Kidney glomerular epithelial cell (primary cell): Measurements from ENCODE around the gene SMG9.

Source experiments
- DNase-seq: peaks from one replicate; lab custom pipeline; 2025; lab: John Stamatoyannopoulos, UW

SMG9 gene, protein sequence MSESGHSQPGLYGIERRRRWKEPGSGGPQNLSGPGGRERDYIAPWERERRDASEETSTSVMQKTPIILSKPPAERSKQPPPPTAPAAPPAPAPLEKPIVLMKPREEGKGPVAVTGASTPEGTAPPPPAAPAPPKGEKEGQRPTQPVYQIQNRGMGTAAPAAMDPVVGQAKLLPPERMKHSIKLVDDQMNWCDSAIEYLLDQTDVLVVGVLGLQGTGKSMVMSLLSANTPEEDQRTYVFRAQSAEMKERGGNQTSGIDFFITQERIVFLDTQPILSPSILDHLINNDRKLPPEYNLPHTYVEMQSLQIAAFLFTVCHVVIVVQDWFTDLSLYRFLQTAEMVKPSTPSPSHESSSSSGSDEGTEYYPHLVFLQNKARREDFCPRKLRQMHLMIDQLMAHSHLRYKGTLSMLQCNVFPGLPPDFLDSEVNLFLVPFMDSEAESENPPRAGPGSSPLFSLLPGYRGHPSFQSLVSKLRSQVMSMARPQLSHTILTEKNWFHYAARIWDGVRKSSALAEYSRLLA

DNA sequence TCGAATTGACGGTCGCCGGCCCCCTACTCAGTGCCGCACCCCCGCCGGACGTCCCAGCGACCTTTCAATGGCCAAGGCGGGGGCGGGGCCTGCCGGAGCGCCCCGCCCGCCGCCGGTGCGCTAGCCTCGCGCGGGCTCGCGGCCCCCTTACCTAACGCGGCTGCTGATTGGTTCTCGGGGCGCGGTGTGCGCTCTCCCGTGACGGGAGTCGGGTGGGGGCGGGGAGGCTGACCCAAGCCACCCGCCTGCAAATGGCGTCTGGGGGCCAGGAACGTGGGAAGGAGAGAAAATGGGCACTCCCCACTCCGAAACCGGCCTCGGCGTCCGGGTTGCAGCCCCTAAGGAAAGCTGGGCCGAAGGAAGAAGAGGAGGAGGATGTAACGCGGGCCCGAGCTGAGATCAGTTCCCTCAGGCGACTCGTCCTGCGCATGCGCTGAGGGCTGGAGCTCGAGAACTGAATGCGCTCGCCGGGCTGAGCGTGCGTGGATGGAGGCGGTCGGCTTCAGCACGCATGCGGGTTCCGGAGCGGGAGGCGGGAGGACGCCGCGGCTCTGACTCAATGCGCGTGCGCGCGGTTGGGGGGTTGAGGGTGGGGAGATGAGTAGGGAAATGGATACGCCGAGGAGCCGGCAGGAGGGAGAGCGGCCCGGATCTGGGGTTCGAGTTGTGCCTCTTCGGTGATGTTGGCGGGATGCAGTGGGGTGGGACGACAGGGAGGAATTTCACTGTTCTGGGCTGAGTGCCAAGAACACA, at the start of gene SMG9:
TSS of gene SMG9 (minus strand) at position 460 of the 753 bp plus-strand sequence. CDS start 4,221 bp downstream, outside the sequence.
- peak; percentile 87 for DNase-seq

DNA sequence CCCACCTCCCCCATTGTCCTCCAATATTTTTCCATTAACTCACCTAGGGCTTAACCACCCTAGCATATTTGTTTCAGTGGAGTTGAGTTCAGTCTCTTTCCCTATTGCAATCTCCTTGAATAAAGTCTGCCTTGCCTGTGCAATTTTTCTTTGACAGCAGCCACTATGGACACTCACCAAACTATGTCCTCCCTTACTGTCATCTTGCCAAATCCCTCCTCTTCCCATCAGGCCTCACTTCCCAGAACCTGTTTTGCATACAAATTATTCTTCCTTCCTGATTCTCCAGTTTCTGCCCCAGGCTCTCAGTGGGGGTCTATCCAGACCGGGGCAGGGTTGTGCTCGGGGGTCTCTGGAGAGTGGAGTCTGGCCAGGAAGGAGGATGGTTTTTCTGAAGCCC, 49.7 kb upstream of the SMG9 start:
- DNase-seq = no peak

DNA sequence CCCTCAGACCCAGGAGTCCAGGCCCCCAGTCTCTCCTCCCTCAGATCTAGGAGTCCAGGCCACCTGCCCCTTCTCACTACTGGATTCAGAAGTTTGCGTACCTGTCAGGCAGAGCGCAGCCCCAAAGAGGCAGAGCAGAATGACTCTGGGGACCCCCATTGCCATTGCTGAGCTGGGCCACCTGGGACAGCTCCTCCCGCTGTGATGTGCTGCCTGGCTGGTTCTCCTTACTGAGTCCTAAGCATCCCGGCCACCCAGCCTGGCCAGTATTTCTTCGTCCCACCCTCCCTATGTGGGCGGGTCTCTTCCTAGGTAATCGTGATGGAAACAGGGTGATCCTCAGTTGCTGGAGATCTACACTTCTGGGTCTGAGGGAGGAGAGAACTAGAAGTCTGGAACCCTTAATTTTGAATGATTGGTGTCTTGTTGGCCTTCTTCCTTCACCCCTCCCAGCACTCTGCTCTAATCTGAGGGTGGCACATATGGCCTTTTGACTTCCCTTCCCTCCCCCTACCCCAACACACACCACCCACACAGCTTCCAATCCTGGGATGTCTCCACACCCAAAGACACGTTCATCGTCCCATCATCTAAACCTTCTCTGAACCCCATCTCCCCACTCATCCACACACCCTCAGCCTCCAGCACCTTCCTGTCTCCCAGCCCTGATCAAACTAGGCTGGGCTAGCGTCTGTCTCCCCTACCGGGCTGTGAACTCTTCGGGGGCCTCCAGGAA, 47.6 kb upstream of the SMG9 start, which contains the start of gene LYPD5:
TSS of gene LYPD5 (minus strand) at position 232 of the 736 bp plus-strand sequence. CDS start at position 165, 67 bp downstream.
- no peak for DNase-seq

- no peak for DNase-seq
Measured at GRCh38 chr19:43799502-43800142, 44.9 kb upstream of the SMG9 start.

GRCh38 chr19:43798546-43799409, 44.0 kb upstream of the SMG9 start:
- DNase-seq = no peak

GRCh38 chr19:43798026-43798545, 43.3 kb upstream of the SMG9 start:
- DNase-seq = no peak

DNA sequence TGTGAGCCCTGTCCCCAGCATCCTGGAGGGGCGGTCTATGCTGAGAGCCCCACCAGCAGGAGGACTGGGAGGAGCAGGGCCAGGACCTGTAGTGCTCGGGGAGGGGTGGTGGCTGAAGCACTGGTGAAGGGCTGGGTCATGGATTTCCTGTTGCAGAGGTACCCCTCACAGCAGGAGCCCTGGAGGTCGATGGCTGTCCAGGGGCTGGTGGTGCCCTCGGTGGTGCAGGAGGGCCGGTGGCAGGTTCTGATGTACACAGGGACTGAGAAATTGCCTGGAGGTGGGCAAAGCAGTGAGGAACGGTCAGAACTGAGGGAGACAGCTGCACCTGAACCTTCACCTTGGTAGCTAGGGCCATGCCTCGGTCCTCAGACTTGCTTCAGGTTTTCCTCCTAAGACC, 42.8 kb upstream of the SMG9 start:
- no peak for DNase-seq

DNA sequence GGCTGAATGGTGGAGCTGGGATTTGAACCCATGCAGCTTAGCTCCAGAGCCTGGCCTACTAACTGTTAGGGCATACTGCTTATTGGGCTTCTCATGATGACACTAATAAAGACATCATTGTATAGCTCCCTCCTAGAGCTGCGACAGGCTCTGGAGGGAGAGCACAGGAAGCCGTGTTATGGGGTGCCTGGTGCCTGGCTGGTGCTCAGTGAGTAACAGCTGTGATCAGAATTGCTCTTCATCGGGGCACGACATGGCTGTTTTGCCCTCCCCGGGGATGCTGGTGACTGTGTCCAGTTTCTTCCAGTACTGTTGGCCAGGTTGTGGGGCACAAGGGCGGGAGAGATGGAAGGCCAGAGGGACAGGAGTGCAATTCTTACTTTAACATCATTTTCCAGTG, 42.4 kb upstream of the SMG9 start:
- DNase-seq = no peak

- no peak for DNase-seq
Measured at GRCh38 chr19:43790587-43790986, 35.8 kb upstream of the SMG9 start.

- DNase-seq = peak; percentile 19
Measured at GRCh38 chr19:43789029-43789428, 34.3 kb upstream of the SMG9 start.

DNA sequence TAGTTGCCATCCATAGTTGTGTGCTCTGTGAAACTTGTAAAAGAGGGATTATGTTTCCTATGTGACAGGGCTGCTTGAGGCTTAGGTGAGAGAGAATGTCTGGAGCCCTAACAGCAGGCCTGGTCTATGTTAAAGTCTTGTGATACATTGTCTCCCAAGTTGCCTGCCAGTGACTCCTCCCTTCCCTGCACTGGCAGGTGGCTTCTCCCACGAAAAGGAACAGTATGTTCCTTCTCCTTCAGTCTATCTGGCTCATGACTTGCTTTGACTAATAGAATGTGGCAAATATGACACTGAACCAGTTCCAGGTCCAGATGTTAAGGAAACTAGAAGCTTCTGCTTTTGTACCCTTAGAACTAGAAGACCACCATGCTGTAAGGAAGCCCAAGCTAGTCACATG, 31.9 kb upstream of the SMG9 start:
- DNase-seq = no peak

- peak; percentile 68 for DNase-seq
Measured at GRCh38 chr19:43784981-43785808, 30.4 kb upstream of the SMG9 start.

DNA sequence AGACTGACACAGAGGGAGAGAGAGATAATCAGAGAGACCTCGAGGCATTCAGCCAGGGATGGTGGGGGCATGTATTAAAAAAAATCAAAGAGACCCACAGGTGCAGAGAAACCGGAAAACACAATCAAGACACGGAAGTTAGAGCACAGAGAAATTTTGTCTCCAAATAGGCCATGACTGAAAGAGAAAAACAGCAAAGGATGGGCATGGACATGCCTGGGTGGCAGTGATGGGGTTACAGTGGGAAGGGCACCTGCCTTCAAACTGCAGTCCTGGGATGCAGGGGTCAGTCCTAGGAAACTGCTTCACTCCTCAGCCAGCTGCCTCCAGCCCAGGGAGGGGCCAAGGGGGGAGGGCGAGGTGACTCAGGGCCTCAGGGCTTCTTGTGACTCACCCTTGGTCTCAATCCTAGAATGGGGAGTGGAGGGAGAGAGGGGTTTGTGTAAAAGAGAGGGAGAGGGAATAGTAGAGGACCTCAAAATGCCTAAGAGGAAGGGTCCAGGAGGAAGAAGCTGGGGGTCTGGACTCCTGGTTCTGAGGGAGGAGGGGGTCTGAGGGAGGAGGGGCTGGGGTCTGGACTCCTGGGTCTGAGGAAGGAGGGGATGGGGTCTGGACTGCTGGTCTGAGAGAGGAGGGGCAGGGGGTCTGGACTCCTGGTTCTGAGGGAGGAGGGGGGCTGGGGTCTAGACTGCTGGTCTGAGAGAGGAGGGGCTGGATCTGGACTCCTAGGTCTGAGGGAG, 29.6 kb upstream of the SMG9 start:
- peak; percentile 62 for DNase-seq

DNA sequence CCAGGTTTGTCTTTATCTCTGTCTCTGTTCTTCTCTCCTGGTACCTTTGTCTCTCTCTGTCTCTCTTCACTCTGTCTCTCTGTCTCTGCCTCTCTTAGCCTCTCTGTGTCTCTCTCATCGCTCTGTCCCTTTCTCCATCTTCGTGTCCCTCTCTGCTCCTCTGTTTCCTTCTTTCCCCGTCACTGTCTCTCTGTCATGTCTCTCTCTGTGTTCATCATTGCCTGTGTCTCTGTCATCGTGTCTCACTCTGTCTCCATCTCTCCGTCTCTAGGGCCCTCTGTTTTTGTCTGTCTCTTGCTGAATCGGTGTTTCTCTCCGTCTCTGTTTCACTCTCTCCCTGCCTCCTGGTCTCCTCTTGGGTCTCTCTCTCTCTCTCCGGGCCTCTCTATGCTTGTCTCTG, 28.9 kb upstream of the SMG9 start:
- no peak for DNase-seq

DNA sequence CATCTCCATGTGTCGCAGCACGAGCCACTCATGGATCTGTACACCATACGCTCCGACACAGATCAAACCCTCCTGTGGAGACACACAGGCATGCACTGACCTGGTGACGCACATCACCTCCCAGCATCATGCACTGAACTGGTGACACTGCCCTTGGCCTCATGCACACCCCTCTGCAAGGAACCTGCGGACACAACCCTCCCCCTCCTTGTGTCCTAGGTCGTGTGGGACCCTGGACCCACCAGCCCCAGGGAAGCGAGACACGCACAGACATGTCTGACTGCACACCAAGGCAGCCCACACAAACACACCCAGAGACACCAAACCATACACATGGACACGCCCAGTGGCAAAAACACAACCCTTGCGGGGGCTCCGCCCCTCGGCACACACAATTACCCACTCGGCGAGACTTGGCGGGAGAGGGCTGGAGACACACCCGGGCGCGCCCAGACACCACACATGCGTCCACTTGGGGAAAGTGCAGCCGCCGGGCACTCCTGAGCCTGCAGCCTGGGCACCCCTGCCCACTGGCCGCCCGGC, 28.0 kb upstream of the SMG9 start:
- DNase-seq = no peak

- DNase-seq = no peak
Measured at GRCh38 chr19:43782311-43782660, 27.5 kb upstream of the SMG9 start.

DNA sequence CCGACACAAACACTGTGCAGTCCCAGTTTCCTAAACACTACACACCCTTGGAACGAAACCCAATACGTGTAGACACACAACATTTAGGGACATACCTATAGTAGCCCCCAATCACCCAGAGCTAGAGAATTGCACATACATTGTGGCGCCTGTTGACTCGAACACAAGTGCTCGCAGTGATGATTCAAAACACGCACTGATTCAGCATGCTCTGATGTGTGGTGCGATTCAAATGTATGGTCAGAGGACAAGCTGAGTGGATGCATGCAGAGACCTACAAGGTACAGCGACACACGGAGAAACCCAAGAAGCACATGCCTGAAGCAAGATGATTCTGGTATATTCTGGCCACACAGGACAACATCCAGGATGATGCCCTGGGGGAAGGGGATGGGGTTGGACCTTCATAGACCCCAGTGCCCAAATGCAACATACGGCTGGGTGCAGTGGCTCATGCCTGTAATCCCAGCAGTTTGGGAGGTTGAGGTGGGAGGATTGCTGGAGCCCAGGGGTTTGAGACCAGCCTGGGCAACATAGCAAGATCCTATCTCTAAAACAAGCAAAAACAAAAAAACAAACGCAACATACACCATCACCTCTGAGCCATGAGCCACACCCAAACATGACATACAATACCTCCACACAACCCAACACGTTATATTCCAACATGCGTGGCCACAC, 27.0 kb upstream of the SMG9 start:
- no peak for DNase-seq
